HepG2 (cell line): ENCODE data around the gene SFT2D1. TPM values are rescaled to one million over a fixed set of nuclear protein-coding genes. Genes with fewer than 3 reads are reported as not detected.

Experiments
- CBX2 ChIP-seq, 2 experiments: fragments of 200-600 bp in 1 of 2; sonication (generic); formaldehyde crosslinking in 1 of 2; IDR thresholded peaks; 2 replicates each; pipeline versions ENCODE4 v1.7.0 to v1.8.1; 2018 to 2022; ENCODE audit warnings: low read depth in 2 of 2, low read length in 1 of 2, mild to moderate bottlenecking in 1 of 2, missing genetic modification reagents in 1 of 2
- EZH2 ChIP-seq: conservative IDR thresholded peaks from 2 replicates; pipeline ENCODE4 v1.6.1; 2012; ENCODE audit warnings: mild to moderate bottlenecking, low read depth, low read length, moderate library complexity
- HNF4A ChIP-seq: sonication (generic); formaldehyde crosslinking; IDR thresholded peaks from 2 replicates; pipeline ENCODE4 v1.4.0; 2020; ENCODE audit warnings: missing genetic modification reagents
- NFYC ChIP-seq: IDR thresholded peaks from 2 replicates; pipeline ENCODE4 v1.6.1; 2016; ENCODE audit warnings: missing genetic modification reagents, missing compliant biosample characterization
- NONO ChIP-seq, 2 experiments: fragments of 450-650 bp in 1 of 2; sonication (generic) in 1 of 2; formaldehyde crosslinking in 1 of 2; IDR thresholded peaks in 1 of 2; conservative IDR thresholded peaks in 1 of 2; 2 replicates each; pipeline versions ENCODE4 v1.6.1 to v1.8.0; 2017 to 2022; ENCODE audit warnings: mild to moderate bottlenecking in 1 of 2, missing genetic modification reagents in 1 of 2, moderate library complexity in 1 of 2
- PHF20 ChIP-seq: sonication (generic); formaldehyde crosslinking; IDR thresholded peaks from 2 replicates; pipeline ENCODE4 v1.5.0; 2020; ENCODE audit warnings: mild to moderate bottlenecking, missing genetic modification reagents
- RBAK ChIP-seq: sonication (generic); formaldehyde crosslinking; IDR thresholded peaks from 2 replicates; pipeline ENCODE4 v1.5.1; 2020; ENCODE audit warnings: mild to moderate bottlenecking, missing genetic modification reagents
- RELA ChIP-seq: sonication (generic); formaldehyde crosslinking; IDR thresholded peaks from 2 replicates; pipeline ENCODE4 v1.4.0; 2020; ENCODE audit warnings: missing genetic modification reagents
- ZNF256 ChIP-seq: sonication (generic); formaldehyde crosslinking; conservative IDR thresholded peaks from 2 replicates; pipeline ENCODE4 v1.4.0; 2020; ENCODE audit warnings: missing genetic modification reagents
- ZNF282 ChIP-seq: fragments of 450-650 bp; IDR thresholded peaks from 2 replicates; pipeline ENCODE4 v1.6.1; 2018; ENCODE audit not compliant: partially characterized antibody
- ZNF616 ChIP-seq: sonication (generic); formaldehyde crosslinking; IDR thresholded peaks from 2 replicates; pipeline ENCODE4 v1.5.0; 2020; ENCODE audit warnings: low read depth, mild to moderate bottlenecking, missing genetic modification reagents
- ZNF709 ChIP-seq: sonication (generic); formaldehyde crosslinking; IDR thresholded peaks from 2 replicates; pipeline ENCODE4 v1.5.0; 2020; ENCODE audit warnings: mild to moderate bottlenecking, missing genetic modification reagents
- ZNF747 ChIP-seq: sonication (generic); formaldehyde crosslinking; IDR thresholded peaks from 2 replicates; pipeline ENCODE4 v1.8.1; 2023; ENCODE audit warnings: missing genetic modification reagents, mild to moderate bottlenecking, borderline replicate concordance
- ZNF75D ChIP-seq: sonication (generic); formaldehyde crosslinking; IDR thresholded peaks from 2 replicates; pipeline ENCODE4 v1.8.1; 2023; ENCODE audit warnings: missing genetic modification reagents, mild to moderate bottlenecking, borderline replicate concordance
- ZNF816 ChIP-seq: sonication (generic); formaldehyde crosslinking; IDR thresholded peaks from 2 replicates; pipeline ENCODE4 v1.8.0; 2022; ENCODE audit warnings: missing genetic modification reagents, mild to moderate bottlenecking, borderline replicate concordance
- ZNF883 ChIP-seq: sonication (generic); formaldehyde crosslinking; IDR thresholded peaks from 2 replicates; pipeline ENCODE4 v1.5.1; 2020; ENCODE audit warnings: mild to moderate bottlenecking, missing genetic modification reagents; ENCODE audit errors: not compliant biosample characterization
- polyA plus RNA-seq, 8 experiments: library from polyadenylated mRNA; depleted of rRNA in 3 of 8; stranded (reverse) in 7 of 8; unstranded in 1 of 8; fragments of >200 nt; fragmentation: Illumina TruSeq in 4 of 8; extraction: Trizol in 4 of 8; gene quantifications; 2 replicates each; pipeline versions ENCODE4 v1.2.1 to v1.2.3, GENCODE V29; 2011 to 2016; ENCODE audit warnings: low read depth in 4 of 8, missing spikeins in 1 of 8, mixed read lengths in 1 of 8; ENCODE audit not compliant: insufficient read depth in 1 of 8
- total RNA-seq, 5 experiments: library from RNA; depleted of rRNA; stranded (reverse); fragments of >200 nt; fragmentation: Illumina TruSeq; extraction: Trizol; gene quantifications; 2 replicates each; pipeline ENCODE4 v1.2.3, GENCODE V29; 2016; ENCODE audit warnings: low read depth in 1 of 5
- TF ChIP-seq, protein P1 (sequence below), 2 experiments: fragments of 450-650 bp in 1 of 2; sonication (generic) in 1 of 2; formaldehyde crosslinking; IDR thresholded peaks; 2 replicates each; pipeline versions ENCODE4 v1.5.0 to v1.8.0; 2020 to 2022; ENCODE audit warnings: mild to moderate bottlenecking in 1 of 2, missing genetic modification reagents in 1 of 2
- TF ChIP-seq, protein P2 (sequence below): sonication (generic); formaldehyde crosslinking; IDR thresholded peaks from 2 replicates; pipeline ENCODE4 v1.5.1; 2020; ENCODE audit warnings: missing genetic modification reagents, mild to moderate bottlenecking, borderline replicate concordance
- TF ChIP-seq, protein P3 (sequence below): sonication (generic); formaldehyde crosslinking; IDR thresholded peaks from 2 replicates; pipeline ENCODE4 v1.8.0; 2022; ENCODE audit warnings: mild to moderate bottlenecking, missing genetic modification reagents, borderline replicate concordance
- TF ChIP-seq, protein P4 (sequence below): sonication (generic); formaldehyde crosslinking; IDR thresholded peaks from 2 replicates; pipeline ENCODE4 v1.4.0; 2020; ENCODE audit warnings: mild to moderate bottlenecking, missing genetic modification reagents

Gene SFT2D1
- total and polyA plus RNA-seq, 2 of the 13 experiments (the other 11 are each of a cell fraction or from before 2014, with no cell fraction given): 115 to 147 TPM

DNA sequence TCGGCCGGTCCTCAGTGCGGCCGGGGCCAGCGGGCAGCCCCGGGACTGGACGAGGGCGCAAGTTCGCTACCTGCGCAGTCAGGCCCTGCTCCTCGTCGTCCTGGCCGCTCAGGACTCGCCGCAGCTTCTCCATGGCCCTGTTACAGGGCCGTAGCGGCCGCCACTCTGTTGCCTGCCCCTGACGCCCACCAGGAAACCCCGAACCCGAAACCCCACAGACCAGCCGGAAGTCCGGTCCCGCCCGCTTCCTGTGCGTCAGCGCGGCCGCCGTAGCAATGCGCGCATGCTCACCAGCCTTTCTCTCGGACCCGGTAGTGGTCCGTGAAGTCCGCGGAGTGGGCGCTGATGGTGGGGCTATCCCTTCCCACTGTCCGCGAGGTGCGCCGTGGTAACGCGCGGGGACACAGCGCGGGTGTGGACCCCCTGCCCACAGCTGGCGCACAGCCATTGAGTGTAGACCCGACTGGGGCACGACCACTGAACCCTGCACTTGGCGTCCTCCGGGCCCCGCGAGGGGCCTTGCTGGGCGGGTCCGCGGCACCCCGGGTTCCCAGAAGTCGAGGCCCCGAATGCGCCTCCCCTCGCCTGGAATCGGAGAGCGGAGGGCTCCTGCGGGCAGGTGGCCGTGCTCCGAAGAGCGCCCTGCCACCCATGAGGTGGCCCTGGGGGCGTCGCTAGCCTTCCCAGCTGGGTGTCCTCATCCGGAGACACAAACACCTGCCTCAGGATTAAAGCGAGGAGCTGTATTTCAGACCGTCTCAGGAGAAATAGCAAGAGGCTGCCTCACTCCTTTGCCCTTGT, at the start of gene SFT2D1 (continued):
- TF ChIP-seq PHF20 (CRISPR knock-in tag) (peak; percentile 97), ZNF75D (no peak), ZNF616 (CRISPR knock-in tag) (peak; percentile 94), CBX2 (IDR thresholded peaks at IDR 0.05; ENCODE audit: low read depth, low read length) (no peak), CBX2 (CRISPR knock-in tag; IDR thresholded peaks at IDR 0.05; ENCODE audit: low read depth) (0 out of 2 replicates have a peak, but pooled peaks have one; percentile 43), HNF4A (CRISPR knock-in tag) (peak; percentile 61), ZNF816 (CRISPR knock-in tag) (peak; percentile 92), ZNF256 (peak; percentile 90), ZNF883 (CRISPR knock-in tag) (no peak), RBAK (CRISPR knock-in tag) (peak; percentile 14; the same call in 1 of the 2 replicates), RELA (CRISPR knock-in tag) (no peak; the same call in 1 of the 2 replicates), ZNF282 (no peak), NONO (IDR thresholded peaks at IDR 0.05) (no peak), NONO (CRISPR knock-in tag; conservative IDR thresholded peaks at IDR 0.05) (peak; percentile 100), ZNF747 (CRISPR knock-in tag) (no peak; the same call in 1 of the 2 replicates), NFYC (CRISPR knock-in tag) (peak; percentile 9; the same call in 1 of the 2 replicates), EZH2 (no peak), ZNF709 (CRISPR knock-in tag) (peak; percentile 92)
- TF ChIP-seq, protein P1, sequence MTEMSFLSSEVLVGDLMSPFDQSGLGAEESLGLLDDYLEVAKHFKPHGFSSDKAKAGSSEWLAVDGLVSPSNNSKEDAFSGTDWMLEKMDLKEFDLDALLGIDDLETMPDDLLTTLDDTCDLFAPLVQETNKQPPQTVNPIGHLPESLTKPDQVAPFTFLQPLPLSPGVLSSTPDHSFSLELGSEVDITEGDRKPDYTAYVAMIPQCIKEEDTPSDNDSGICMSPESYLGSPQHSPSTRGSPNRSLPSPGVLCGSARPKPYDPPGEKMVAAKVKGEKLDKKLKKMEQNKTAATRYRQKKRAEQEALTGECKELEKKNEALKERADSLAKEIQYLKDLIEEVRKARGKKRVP (CRISPR knock-in tag; IDR thresholded peaks at IDR 0.05): peak in 1 of 2 experiments; percentile 79; a peak in 2 of 4 replicates
- TF ChIP-seq, protein P2, sequence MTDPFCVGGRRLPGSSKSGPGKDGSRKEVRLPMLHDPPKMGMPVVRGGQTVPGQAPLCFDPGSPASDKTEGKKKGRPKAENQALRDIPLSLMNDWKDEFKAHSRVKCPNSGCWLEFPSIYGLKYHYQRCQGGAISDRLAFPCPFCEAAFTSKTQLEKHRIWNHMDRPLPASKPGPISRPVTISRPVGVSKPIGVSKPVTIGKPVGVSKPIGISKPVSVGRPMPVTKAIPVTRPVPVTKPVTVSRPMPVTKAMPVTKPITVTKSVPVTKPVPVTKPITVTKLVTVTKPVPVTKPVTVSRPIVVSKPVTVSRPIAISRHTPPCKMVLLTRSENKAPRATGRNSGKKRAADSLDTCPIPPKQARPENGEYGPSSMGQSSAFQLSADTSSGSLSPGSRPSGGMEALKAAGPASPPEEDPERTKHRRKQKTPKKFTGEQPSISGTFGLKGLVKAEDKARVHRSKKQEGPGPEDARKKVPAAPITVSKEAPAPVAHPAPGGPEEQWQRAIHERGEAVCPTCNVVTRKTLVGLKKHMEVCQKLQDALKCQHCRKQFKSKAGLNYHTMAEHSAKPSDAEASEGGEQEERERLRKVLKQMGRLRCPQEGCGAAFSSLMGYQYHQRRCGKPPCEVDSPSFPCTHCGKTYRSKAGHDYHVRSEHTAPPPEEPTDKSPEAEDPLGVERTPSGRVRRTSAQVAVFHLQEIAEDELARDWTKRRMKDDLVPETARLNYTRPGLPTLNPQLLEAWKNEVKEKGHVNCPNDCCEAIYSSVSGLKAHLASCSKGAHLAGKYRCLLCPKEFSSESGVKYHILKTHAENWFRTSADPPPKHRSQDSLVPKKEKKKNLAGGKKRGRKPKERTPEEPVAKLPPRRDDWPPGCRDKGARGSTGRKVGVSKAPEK (CRISPR knock-in tag): no peak; the same call in 1 of the 2 replicates
- TF ChIP-seq, protein P3, sequence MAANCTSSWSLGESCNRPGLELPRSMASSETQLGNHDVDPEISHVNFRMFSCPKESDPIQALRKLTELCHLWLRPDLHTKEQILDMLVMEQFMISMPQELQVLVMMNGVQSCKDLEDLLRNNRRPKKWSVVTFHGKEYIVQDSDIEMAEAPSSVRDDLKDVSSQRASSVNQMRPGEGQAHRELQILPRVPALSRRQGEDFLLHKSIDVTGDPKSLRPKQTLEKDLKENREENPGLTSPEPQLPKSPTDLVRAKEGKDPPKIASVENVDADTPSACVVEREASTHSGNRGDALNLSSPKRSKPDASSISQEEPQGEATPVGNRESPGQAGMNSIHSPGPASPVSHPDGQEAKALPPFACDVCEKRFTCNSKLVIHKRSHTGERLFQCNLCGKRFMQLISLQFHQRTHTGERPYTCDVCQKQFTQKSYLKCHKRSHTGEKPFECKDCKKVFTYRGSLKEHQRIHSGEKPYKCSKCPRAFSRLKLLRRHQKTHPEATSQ (CRISPR knock-in tag): peak; percentile 72
- TF ChIP-seq, protein P4, sequence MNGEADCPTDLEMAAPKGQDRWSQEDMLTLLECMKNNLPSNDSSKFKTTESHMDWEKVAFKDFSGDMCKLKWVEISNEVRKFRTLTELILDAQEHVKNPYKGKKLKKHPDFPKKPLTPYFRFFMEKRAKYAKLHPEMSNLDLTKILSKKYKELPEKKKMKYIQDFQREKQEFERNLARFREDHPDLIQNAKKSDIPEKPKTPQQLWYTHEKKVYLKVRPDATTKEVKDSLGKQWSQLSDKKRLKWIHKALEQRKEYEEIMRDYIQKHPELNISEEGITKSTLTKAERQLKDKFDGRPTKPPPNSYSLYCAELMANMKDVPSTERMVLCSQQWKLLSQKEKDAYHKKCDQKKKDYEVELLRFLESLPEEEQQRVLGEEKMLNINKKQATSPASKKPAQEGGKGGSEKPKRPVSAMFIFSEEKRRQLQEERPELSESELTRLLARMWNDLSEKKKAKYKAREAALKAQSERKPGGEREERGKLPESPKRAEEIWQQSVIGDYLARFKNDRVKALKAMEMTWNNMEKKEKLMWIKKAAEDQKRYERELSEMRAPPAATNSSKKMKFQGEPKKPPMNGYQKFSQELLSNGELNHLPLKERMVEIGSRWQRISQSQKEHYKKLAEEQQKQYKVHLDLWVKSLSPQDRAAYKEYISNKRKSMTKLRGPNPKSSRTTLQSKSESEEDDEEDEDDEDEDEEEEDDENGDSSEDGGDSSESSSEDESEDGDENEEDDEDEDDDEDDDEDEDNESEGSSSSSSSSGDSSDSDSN (CRISPR knock-in tag): peak; percentile 95
